Measurements from ENCODE around the gene GPR39. TPM values are rescaled to one million over a fixed set of nuclear protein-coding genes. Genes with fewer than 3 reads are reported as not detected.
"Not testable (repeated sequence)": the region's sequence is repeated elsewhere in the genome, so short reads cannot be mapped to it uniquely, and the experiment has no call there.

GPR39 gene
- total RNA-seq, 2 experiments from 2014 or later: not detected

GRCh38 chr2:132392879-132393278, 23.7 kb upstream of the GPR39 start:
- POLR2A ChIA-PET: no interaction called here
- DNase-seq (no peak), ATAC-seq (ENCODE audit: low read depth) (no peak)
- peaks cover 3% of the 10 kb centered on the region for H3K9me3 Mint-ChIP-seq
- H3K4me3 Mint-ChIP-seq: no peak overlapping the region
- H3K27ac Mint-ChIP-seq: no peak overlapping the region
- H3K36me3 Mint-ChIP-seq: no peaks in the 10 kb centered on the region
- H3K4me1 Mint-ChIP-seq: no peaks in the 10 kb centered on the region
- no peaks in the 10 kb centered on the region for H3K27me3 Mint-ChIP-seq

- H3K4me3 Mint-ChIP-seq; ATAC-seq (ENCODE audit: low read depth); H3K36me3 Mint-ChIP-seq; H3K9me3 Mint-ChIP-seq; H3K4me1 Mint-ChIP-seq; H3K27me3 Mint-ChIP-seq; H3K27ac Mint-ChIP-seq; DNase-seq; POLR2A ChIA-PET: not testable (repeated sequence)
These were observed 19.6 kb upstream of the GPR39 start for GRCh38 chr2:132397042-132397441.

GRCh38 chr2:132400169-132400900, 16.3 kb upstream of the GPR39 start:
- Mint-ChIP-seq H3K27ac (no peak overlapping the region), H3K4me1 (no peaks in the 10 kb centered on the region), H3K36me3 (no peaks in the 10 kb centered on the region), H3K4me3 (no peak overlapping the region), H3K9me3 (peaks cover under 1% of the 10 kb centered on the region), H3K27me3 (no peaks in the 10 kb centered on the region)
- ATAC-seq (ENCODE audit: low read depth) (no peak), DNase-seq (no peak)
- POLR2A ChIA-PET: no interaction called here

GRCh38 chr2:132400901-132401240, 15.7 kb upstream of the GPR39 start:
- no peak for DNase-seq
- Mint-ChIP-seq H3K27me3 (no peaks in the 10 kb centered on the region), H3K27ac (no peak overlapping the region), H3K9me3 (no peaks in the 10 kb centered on the region), H3K4me1 (no peaks in the 10 kb centered on the region), H3K4me3 (no peak overlapping the region), H3K36me3 (no peaks in the 10 kb centered on the region)
- ATAC-seq (ENCODE audit: low read depth): no peak
- POLR2A ChIA-PET: no interaction called here

- ATAC-seq (ENCODE audit: low read depth): no peak
- no peaks in the 10 kb centered on the region for H3K9me3 Mint-ChIP-seq
- no peaks in the 10 kb centered on the region for H3K4me1 Mint-ChIP-seq
- H3K27me3 Mint-ChIP-seq: no peaks in the 10 kb centered on the region
- DNase-seq: no peak
- POLR2A ChIA-PET: no interaction called here
- no peak overlapping the region for H3K27ac Mint-ChIP-seq
- H3K4me3 Mint-ChIP-seq: no peak overlapping the region
- H3K36me3 Mint-ChIP-seq: no peaks in the 10 kb centered on the region
These were observed 15.3 kb upstream of the GPR39 start for GRCh38 chr2:132401326-132401725.

GRCh38 chr2:132403146-132403545, 13.5 kb upstream of the GPR39 start:
- Mint-ChIP-seq H3K4me3 (no peak overlapping the region), H3K9me3 (no peaks in the 10 kb centered on the region), H3K27me3 (no peaks in the 10 kb centered on the region), H3K36me3 (no peaks in the 10 kb centered on the region), H3K27ac (no peak overlapping the region), H3K4me1 (no peaks in the 10 kb centered on the region)
- POLR2A ChIA-PET: no interaction called here
- ATAC-seq (ENCODE audit: low read depth) (no peak), DNase-seq (no peak)

GRCh38 chr2:132404056-132404455, 12.5 kb upstream of the GPR39 start:
- H3K4me3 Mint-ChIP-seq: no peak overlapping the region
- DNase-seq (no peak), ATAC-seq (ENCODE audit: low read depth) (no peak)
- H3K36me3 Mint-ChIP-seq: no peaks in the 10 kb centered on the region
- POLR2A ChIA-PET: no interaction called here
- H3K27ac Mint-ChIP-seq: no peak overlapping the region
- H3K27me3 Mint-ChIP-seq: no peaks in the 10 kb centered on the region
- no peaks in the 10 kb centered on the region for H3K9me3 Mint-ChIP-seq
- H3K4me1 Mint-ChIP-seq: no peaks in the 10 kb centered on the region

- POLR2A ChIA-PET: no interaction called here
- Mint-ChIP-seq H3K27ac (no peak overlapping the region), H3K36me3 (no peaks in the 10 kb centered on the region)
These were observed 8.8 kb upstream of the GPR39 start for GRCh38 chr2:132407784-132408183.

GRCh38 chr2:132412021-132412420, 4.6 kb upstream of the GPR39 start:
- Mint-ChIP-seq H3K27me3 (peaks cover 11% of the 10 kb centered on the region), H3K27ac (no peak overlapping the region), H3K9me3 (no peaks in the 10 kb centered on the region), H3K4me3 (no peak overlapping the region), H3K36me3 (no peaks in the 10 kb centered on the region), H3K4me1 (no peaks in the 10 kb centered on the region)
- ATAC-seq (ENCODE audit: low read depth): no peak
- no peak for DNase-seq
- POLR2A ChIA-PET: no interaction called here

More at GRCh38 chr2:132407784-132408183, 8.8 kb upstream of the GPR39 start:
- Mint-ChIP-seq H3K4me3 (no peak overlapping the region), H3K4me1 (no peaks in the 10 kb centered on the region), H3K9me3 (no peaks in the 10 kb centered on the region), H3K27me3 (no peaks in the 10 kb centered on the region)
- ATAC-seq (ENCODE audit: low read depth): no peak
- no peak for DNase-seq

GRCh38 chr2:132414081-132414480, 2.5 kb upstream of the GPR39 start:
- ATAC-seq (ENCODE audit: low read depth): no peak
- no peak for DNase-seq
- POLR2A ChIA-PET: no interaction called here
- Mint-ChIP-seq H3K36me3 (no peaks in the 10 kb centered on the region), H3K4me3 (no peak overlapping the region), H3K27ac (no peak overlapping the region), H3K27me3 (peaks cover 19% of the 10 kb centered on the region), H3K4me1 (no peaks in the 10 kb centered on the region), H3K9me3 (no peaks in the 10 kb centered on the region)

GRCh38 chr2:132415256-132415914, 1.2 kb upstream of the GPR39 start:
- no peaks in the 10 kb centered on the region for H3K36me3 Mint-ChIP-seq
- ATAC-seq (ENCODE audit: low read depth) (no peak), DNase-seq (no peak)
- H3K27me3 Mint-ChIP-seq: peaks cover 19% of the 10 kb centered on the region
- no peaks in the 10 kb centered on the region for H3K4me1 Mint-ChIP-seq
- H3K27ac Mint-ChIP-seq: no peak overlapping the region
- POLR2A ChIA-PET: no interaction called here
- H3K4me3 Mint-ChIP-seq: no peak overlapping the region
- H3K9me3 Mint-ChIP-seq: no peaks in the 10 kb centered on the region

GRCh38 chr2:132415915-132416722, 486 bp upstream of the GPR39 start:
- POLR2A ChIA-PET: no interaction called here
- Mint-ChIP-seq H3K9me3 (no peaks in the 10 kb centered on the region), H3K27ac (no peak overlapping the region), H3K27me3 (peaks cover 19% of the 10 kb centered on the region), H3K4me3 (no peak overlapping the region), H3K4me1 (no peaks in the 10 kb centered on the region), H3K36me3 (no peaks in the 10 kb centered on the region)
- ATAC-seq (ENCODE audit: low read depth) (no peak), DNase-seq (no peak)

- no peaks in the 10 kb centered on the region for H3K9me3 Mint-ChIP-seq
- DNase-seq: no peak
- no peaks in the 10 kb centered on the region for H3K4me1 Mint-ChIP-seq
These were observed 928 bp downstream of the GPR39 start for GRCh38 chr2:132417430-132418035.

More at GRCh38 chr2:132417430-132418035, 928 bp downstream of the GPR39 start:
- peaks cover 19% of the 10 kb centered on the region for H3K27me3 Mint-ChIP-seq
- H3K36me3 Mint-ChIP-seq: no peaks in the 10 kb centered on the region
- ATAC-seq (ENCODE audit: low read depth): no peak
- no peak overlapping the region for H3K4me3 Mint-ChIP-seq
- POLR2A ChIA-PET: no interaction called here
- H3K27ac Mint-ChIP-seq: no peak overlapping the region

Data from activated naive CD8-positive, alpha-beta T cell treated with anti-CD3 and anti-CD28 coated beads, Interleukin-2, amount 10 ng/mL, durations not matched to agents 7 days and 5 days (primary cell).